Epithelial cell of umbilical artery (primary cell): ENCODE data around the gene SMCHD1. TPM values are rescaled to one million over a fixed set of nuclear protein-coding genes. Genes with fewer than 3 reads are reported as not detected.

Source experiments
- total RNA-seq: library from RNA; depleted of rRNA; stranded (reverse); fragments of >200 nt; gene quantifications from 2 replicates; pipeline ENCODE4 v1.2.3, GENCODE V29; 2014

The SMCHD1 gene
- total RNA-seq: 52.3 and 68.8 TPM in 2 replicates

DNA sequence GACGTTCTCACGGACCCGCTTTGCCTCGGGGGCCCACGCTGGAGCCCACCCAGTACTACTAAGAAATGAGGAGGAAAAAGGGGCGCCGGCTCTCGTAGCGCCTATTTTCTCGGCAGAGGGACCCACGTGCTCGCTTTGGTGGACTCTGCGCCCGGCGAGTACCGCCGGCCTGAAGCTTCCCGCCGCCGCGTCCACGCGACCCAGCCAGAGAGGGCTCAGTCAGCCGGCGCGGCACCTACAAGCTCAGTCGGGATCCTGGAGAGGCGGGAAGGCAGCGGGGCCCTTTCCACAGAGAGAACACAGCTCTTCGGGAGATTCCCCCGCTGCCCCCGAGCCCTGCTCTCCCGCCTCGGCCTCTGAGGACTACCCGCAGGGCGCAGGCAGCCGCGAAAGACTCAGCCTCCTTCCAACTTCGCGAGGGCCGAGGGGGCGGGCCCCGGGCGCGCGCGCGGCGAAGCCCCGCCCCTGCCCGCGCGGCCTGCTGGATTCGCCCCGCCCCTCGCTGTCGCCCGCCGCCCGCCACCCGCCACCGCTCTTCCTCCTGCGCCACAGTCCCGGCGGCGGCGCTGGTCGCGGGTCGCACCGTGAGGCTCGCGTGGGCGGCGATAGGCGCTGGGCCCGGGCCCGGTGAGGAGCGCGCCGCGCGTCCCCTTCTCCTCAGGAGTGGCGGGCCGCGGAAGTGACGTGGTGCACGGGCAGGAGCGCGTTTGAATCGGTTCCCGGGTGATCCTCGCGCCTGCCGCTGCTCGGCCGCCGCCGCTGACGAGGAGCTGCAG, at the start of gene SMCHD1:
Gene SMCHD1, plus strand, starts transcription at position 549 of the 776 bp plus-strand sequence. CDS start 350 bp downstream, outside the sequence.

DNA sequence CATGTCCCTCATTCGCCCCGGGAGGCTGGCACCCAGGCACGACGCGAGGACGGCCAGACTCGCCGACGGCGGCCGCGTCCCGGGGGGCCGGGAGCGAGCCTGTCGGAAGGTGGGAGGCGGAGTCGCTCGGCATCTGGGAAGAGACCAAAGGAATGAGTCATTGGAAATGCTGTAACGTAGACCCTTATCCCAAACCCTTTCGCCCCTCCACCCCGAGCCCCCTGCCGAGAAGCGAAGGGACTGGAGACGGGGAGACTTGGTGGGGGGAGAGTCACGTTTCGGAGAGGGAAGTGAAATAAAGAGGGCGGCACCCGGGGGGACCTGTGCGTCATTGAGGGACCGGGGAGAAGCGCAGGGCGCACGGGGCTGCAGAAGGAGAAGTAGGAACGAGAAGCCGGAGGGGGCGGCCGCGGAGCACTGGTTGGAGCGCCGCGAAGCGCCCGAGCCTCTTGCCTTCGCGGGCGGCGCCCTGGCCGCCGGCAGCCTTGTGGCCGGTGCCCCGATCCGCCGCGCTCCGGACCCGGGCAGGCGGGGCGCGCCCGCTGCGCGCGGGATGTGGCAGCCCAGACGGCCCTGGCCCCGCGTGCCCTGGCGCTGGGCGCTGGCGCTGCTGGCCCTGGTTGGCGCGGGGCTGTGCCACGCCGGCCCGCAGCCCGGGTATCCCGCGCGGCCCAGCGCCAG, 191.2 kb downstream of the SMCHD1 start, which contains the start of gene EMILIN2:
Gene EMILIN2, plus strand, starts transcription at position 371 of the 681 bp plus-strand sequence. Its CDS starts 183 bp downstream, at position 554.

Other genes starting within 250 kb of the SMCHD1 start
- 7.8 and 11.2 TPM in 2 replicates for gene METTL4, start 84.2 kb upstream of the SMCHD1 start, total RNA-seq
- 29.6 and 36.6 TPM in 2 replicates for gene NDC80, start 84.2 kb upstream of the SMCHD1 start, total RNA-seq
- gene EMILIN2, start 191.3 kb downstream of the SMCHD1 start, total RNA-seq: 2.6 and 15.2 TPM in 2 replicates